Caco-2 (cell line): ENCODE data around the gene ARHGEF18. TPM values are rescaled to one million over a fixed set of nuclear protein-coding genes. Genes with fewer than 3 reads are reported as not detected.
"Not testable (repeated sequence)": the region's sequence is repeated elsewhere in the genome, so short reads cannot be mapped to it uniquely, and the experiment has no call there.

Experiments
- BruUV-seq: library from RNA; stranded (reverse); fragments of 400-500 nt; replicated peaks from 2 replicates; lab custom pipeline; 2021; lab: Mats Ljungman, UMichigan
- CTCF ChIA-PET: fragments of 300-600 bp; sonication (Branson Sonifier 250); formaldehyde crosslinking; loops from one replicate; lab custom pipeline; 2022; ENCODE audit warnings: antibody characterized with exemption; lab: Charles Lee
- POLR2A ChIA-PET: fragments of 300-600 bp; sonication (Branson Sonifier 250); formaldehyde crosslinking; loops from one replicate; lab custom pipeline; 2022; ENCODE audit warnings: antibody characterized with exemption; lab: Charles Lee
- DNase-seq, 2 experiments: peaks; one replicate each; pipeline versions ENCODE4 v3.0.0 to v3.0.0-alpha.2; 2020 to 2022
- H3K27me3 ChIP-seq: replicated peaks from 2 replicates; pipeline ENCODE4 v1.6.0; 2011; ENCODE audit warnings: low read length; ENCODE audit not compliant: control insufficient read depth, insufficient read depth
- H3K36me3 ChIP-seq: 2 replicates; pipeline ENCODE4 v1.5.1; 2011; ENCODE audit warnings: low read length; ENCODE audit not compliant: control insufficient read depth, insufficient read depth
- H3K4me1 ChIP-seq: fragments of 250-450 bp; sonication (Bioruptor Pico); 2 replicates; pipeline ENCODE4 v1.5.1; 2020; ENCODE audit warnings: mild to moderate bottlenecking
- H3K4me3 ChIP-seq: 2 replicates; pipeline ENCODE4 v1.5.1; 2011; ENCODE audit warnings: low read depth, mild to moderate bottlenecking, control low read depth, low read length
- H3K9me3 ChIP-seq: fragments of 250-450 bp; sonication (Bioruptor Pico); 2 replicates; pipeline ENCODE4 v1.5.1; 2020; ENCODE audit warnings: mild to moderate bottlenecking, moderate library complexity
- H3K27ac Mint-ChIP-seq: one replicate; pipeline ENCODE4 v1.8.0; 2022; ENCODE audit warnings: mixed read lengths; ENCODE audit not compliant: unreplicated experiment
- H3K27me3 Mint-ChIP-seq: one replicate; pipeline ENCODE4 v1.8.0; 2022; ENCODE audit warnings: mixed read lengths; ENCODE audit not compliant: insufficient read depth, unreplicated experiment
- H3K36me3 Mint-ChIP-seq: one replicate; pipeline ENCODE4 v1.8.0; 2022; ENCODE audit warnings: mild to moderate bottlenecking, mixed read lengths; ENCODE audit not compliant: insufficient read depth, unreplicated experiment
- H3K4me1 Mint-ChIP-seq: one replicate; pipeline ENCODE4 v1.8.0; 2022; ENCODE audit warnings: low read depth, mixed read lengths; ENCODE audit not compliant: unreplicated experiment
- H3K4me3 Mint-ChIP-seq: one replicate; pipeline ENCODE4 v1.8.0; 2022; ENCODE audit warnings: mild to moderate bottlenecking, moderate library complexity, mixed read lengths; ENCODE audit not compliant: unreplicated experiment
- H3K9me3 Mint-ChIP-seq: one replicate; pipeline ENCODE4 v1.8.0; 2022; ENCODE audit warnings: mixed read lengths; ENCODE audit not compliant: unreplicated experiment
- CTCF ChIP-seq, 2 experiments: fragments of 200-600 bp in 1 of 2; IDR thresholded peaks; 1 replicate in 1 of 2; 2 replicates in 1 of 2; pipeline versions ENCODE4 v1.5.1 to v1.8.0; 2011 to 2022; ENCODE audit warnings: antibody characterized with exemption in 1 of 2, control low read depth in 1 of 2, inconsistent platforms in 1 of 2, low read depth in 1 of 2, low read length in 1 of 2, mild to moderate bottlenecking in 1 of 2, moderate library complexity in 1 of 2; ENCODE audit not compliant: insufficient read depth in 1 of 2, severe bottlenecking in 1 of 2, unreplicated experiment in 1 of 2
- intact Hi-C: fragments of 100-400 bp; cut with micrococcal nuclease; formaldehyde crosslinking; loops from one replicate; pipeline ENCODE4 v1.10.0; 2022; ENCODE audit not compliant: unreplicated experiment
- total RNA-seq: library from RNA; stranded (reverse); gene quantifications from 2 replicates; pipeline ENCODE4 v1.2.3, GENCODE V29; 2022

Gene ARHGEF18
- total RNA-seq, 1 experiment from 2014 or later, result 53.1 TPM

GRCh38 chr19:7346488-7346971, 2.2 kb upstream of the ARHGEF18 start:
- BruUV-seq, result no TSS peak
- no peak overlapping the region for H3K4me3 Mint-ChIP-seq
- intact Hi-C loops, result no loop called here
- CTCF ChIA-PET, result no interaction called here
- no peaks in the 10 kb centered on the region for H3K9me3 Mint-ChIP-seq
- H3K4me1 Mint-ChIP-seq, result no peaks in the 10 kb centered on the region
- TF ChIP-seq CTCF (IDR thresholded peaks at IDR 0.05; ENCODE audit: insufficient read depth in 1 of 2, low read depth in 1 of 2, low read length in 1 of 2, severe bottlenecking in 1 of 2, unreplicated experiment in 1 of 2), result no peak
- no peaks in the 10 kb centered on the region for H3K36me3 Mint-ChIP-seq
- POLR2A ChIA-PET, result no interaction called here
- H3K4me3 ChIP-seq, result no peak overlapping the region
- DNase-seq, result peak in 1 of 2 experiments; percentile 2
- no peaks in the 10 kb centered on the region; the same call in 1 of the 2 replicates for H3K9me3 ChIP-seq
- H3K27me3 ChIP-seq, result no peaks in the 10 kb centered on the region
- H3K4me1 ChIP-seq, result no peaks in the 10 kb centered on the region
- H3K36me3 ChIP-seq, result no peaks in the 10 kb centered on the region
- no peak overlapping the region for H3K27ac Mint-ChIP-seq
- H3K27me3 Mint-ChIP-seq, result no peaks in the 10 kb centered on the region

- POLR2A ChIA-PET, H3K27ac Mint-ChIP-seq, intact Hi-C loops, H3K27me3 ChIP-seq, H3K36me3 ChIP-seq, H3K9me3 ChIP-seq, H3K9me3 Mint-ChIP-seq, H3K4me1 Mint-ChIP-seq, DNase-seq, H3K36me3 Mint-ChIP-seq, H3K4me3 ChIP-seq, BruUV-seq, CTCF ChIA-PET, H3K4me1 ChIP-seq, H3K4me3 Mint-ChIP-seq, H3K27me3 Mint-ChIP-seq: not testable (repeated sequence)
Observed at GRCh38 chr19:7346997-7347396, 1.7 kb upstream of the ARHGEF18 start.

GRCh38 chr19:7349231-7349591, 474 bp downstream of the ARHGEF18 start:
- no peak overlapping the region for H3K4me3 Mint-ChIP-seq
- no peaks in the 10 kb centered on the region for H3K36me3 Mint-ChIP-seq
- ChIA-PET POLR2A (no interaction called here), CTCF (interaction anchor here (0.6 kb wide), 1 partner anchor 265 kb away, joined by 3 read pairs; no protein-coding TSS in a partner anchor)
- H3K27me3 Mint-ChIP-seq, result no peaks in the 10 kb centered on the region
- H3K4me3 ChIP-seq, result no peak overlapping the region
- no TSS peak for BruUV-seq
- no peaks in the 10 kb centered on the region for H3K36me3 ChIP-seq
- DNase-seq, result no peak
- no peaks in the 10 kb centered on the region for H3K9me3 Mint-ChIP-seq
- H3K27me3 ChIP-seq, result no peaks in the 10 kb centered on the region
- no peaks in the 10 kb centered on the region for H3K4me1 ChIP-seq
- H3K27ac Mint-ChIP-seq, result no peak overlapping the region
- intact Hi-C loops, result no loop called here
- TF ChIP-seq CTCF (IDR thresholded peaks at IDR 0.05; ENCODE audit: insufficient read depth in 1 of 2, low read depth in 1 of 2, low read length in 1 of 2, severe bottlenecking in 1 of 2, unreplicated experiment in 1 of 2), result no peak
- H3K9me3 ChIP-seq, result no peaks in the 10 kb centered on the region; the same call in 1 of the 2 replicates
- H3K4me1 Mint-ChIP-seq, result peaks cover 3% of the 10 kb centered on the region
